ENCODE measurements around the gene UTS2R. TPM values are rescaled to one million over a fixed set of nuclear protein-coding genes. Genes with fewer than 3 reads are reported as not detected.
A peak's percentile ranks its signal among the peaks of the same experiment; 100 is the strongest.

Gene UTS2R
- total RNA-seq, 1 donor from 2014 or later, result not detected

- Mint-ChIP-seq H3K4me3 (ENCODE audit: unreplicated experiment) (no peak overlapping the region), H3K27me3 (ENCODE audit: unreplicated experiment) (no peaks in the 10 kb centered on the region), H3K36me3 (ENCODE audit: unreplicated experiment) (peaks cover 15% of the 10 kb centered on the region), H3K27ac (ENCODE audit: unreplicated experiment) (no peak overlapping the region), H3K4me1 (ENCODE audit: unreplicated experiment) (peaks cover 22% of the 10 kb centered on the region), H3K9me3 (ENCODE audit: unreplicated experiment) (no peaks in the 10 kb centered on the region)
- no peak for TF ChIP-seq CTCF (IDR thresholded peaks at IDR 0.05)
- no peak for DNase-seq (ENCODE audit: extremely low spot score, unreplicated experiment)
Observed at GRCh38 chr17:82405051-82405450, 33.5 kb downstream of the UTS2R start.

- no peak for DNase-seq (ENCODE audit: extremely low spot score, unreplicated experiment)
- H3K4me3 Mint-ChIP-seq (ENCODE audit: unreplicated experiment), result no peak overlapping the region
- no peak for TF ChIP-seq CTCF (IDR thresholded peaks at IDR 0.05)
- H3K27me3 Mint-ChIP-seq (ENCODE audit: unreplicated experiment), result no peaks in the 10 kb centered on the region
- no peak overlapping the region for H3K27ac Mint-ChIP-seq (ENCODE audit: unreplicated experiment)
- H3K9me3 Mint-ChIP-seq (ENCODE audit: unreplicated experiment), result no peaks in the 10 kb centered on the region
- peaks cover 16% of the 10 kb centered on the region for H3K4me1 Mint-ChIP-seq (ENCODE audit: unreplicated experiment)
- H3K36me3 Mint-ChIP-seq (ENCODE audit: unreplicated experiment), result peaks cover 13% of the 10 kb centered on the region
Observed at GRCh38 chr17:82406131-82406671, 34.6 kb downstream of the UTS2R start.

GRCh38 chr17:82407255-82407654 lies 35.7 kb downstream of the UTS2R start:
- H3K36me3 Mint-ChIP-seq (ENCODE audit: unreplicated experiment), result peaks cover 10% of the 10 kb centered on the region
- peak overlapping the region; percentile 67 for H3K27ac Mint-ChIP-seq (ENCODE audit: unreplicated experiment)
- H3K4me3 Mint-ChIP-seq (ENCODE audit: unreplicated experiment), result no peak overlapping the region
- no peak for TF ChIP-seq CTCF (IDR thresholded peaks at IDR 0.05)
- H3K27me3 Mint-ChIP-seq (ENCODE audit: unreplicated experiment), result no peaks in the 10 kb centered on the region
- H3K9me3 Mint-ChIP-seq (ENCODE audit: unreplicated experiment), result no peaks in the 10 kb centered on the region
- DNase-seq (ENCODE audit: extremely low spot score, unreplicated experiment), result no peak
- peaks cover 16% of the 10 kb centered on the region for H3K4me1 Mint-ChIP-seq (ENCODE audit: unreplicated experiment)

GRCh38 chr17:82408288-82408937 lies 36.8 kb downstream of the UTS2R start:
- TF ChIP-seq CTCF (IDR thresholded peaks at IDR 0.05), result no peak
- Mint-ChIP-seq H3K4me1 (ENCODE audit: unreplicated experiment) (peaks cover 16% of the 10 kb centered on the region), H3K9me3 (ENCODE audit: unreplicated experiment) (no peaks in the 10 kb centered on the region), H3K4me3 (ENCODE audit: unreplicated experiment) (no peak overlapping the region), H3K36me3 (ENCODE audit: unreplicated experiment) (peaks cover 6% of the 10 kb centered on the region), H3K27ac (ENCODE audit: unreplicated experiment) (no peak overlapping the region), H3K27me3 (ENCODE audit: unreplicated experiment) (no peaks in the 10 kb centered on the region)
- no peak for DNase-seq (ENCODE audit: extremely low spot score, unreplicated experiment)

- Mint-ChIP-seq H3K27me3 (ENCODE audit: unreplicated experiment) (no peaks in the 10 kb centered on the region), H3K36me3 (ENCODE audit: unreplicated experiment) (peaks cover 6% of the 10 kb centered on the region), H3K4me1 (ENCODE audit: unreplicated experiment) (peaks cover 16% of the 10 kb centered on the region), H3K27ac (ENCODE audit: unreplicated experiment) (no peak overlapping the region), H3K4me3 (ENCODE audit: unreplicated experiment) (no peak overlapping the region), H3K9me3 (ENCODE audit: unreplicated experiment) (no peaks in the 10 kb centered on the region)
- TF ChIP-seq CTCF (IDR thresholded peaks at IDR 0.05), result no peak
- DNase-seq (ENCODE audit: extremely low spot score, unreplicated experiment), result no peak
Observed at GRCh38 chr17:82408938-82409318, 37.4 kb downstream of the UTS2R start.

All from osteocyte (in vitro differentiated cells).